Measurements from ENCODE around the gene ERCC6. TPM values are rescaled to one million over a fixed set of nuclear protein-coding genes. Genes with fewer than 3 reads are reported as not detected.

The ERCC6 gene
- total and polyA plus RNA-seq, 4 donors, result 2.8 to 27.2 (median 11.2) TPM

DNA sequence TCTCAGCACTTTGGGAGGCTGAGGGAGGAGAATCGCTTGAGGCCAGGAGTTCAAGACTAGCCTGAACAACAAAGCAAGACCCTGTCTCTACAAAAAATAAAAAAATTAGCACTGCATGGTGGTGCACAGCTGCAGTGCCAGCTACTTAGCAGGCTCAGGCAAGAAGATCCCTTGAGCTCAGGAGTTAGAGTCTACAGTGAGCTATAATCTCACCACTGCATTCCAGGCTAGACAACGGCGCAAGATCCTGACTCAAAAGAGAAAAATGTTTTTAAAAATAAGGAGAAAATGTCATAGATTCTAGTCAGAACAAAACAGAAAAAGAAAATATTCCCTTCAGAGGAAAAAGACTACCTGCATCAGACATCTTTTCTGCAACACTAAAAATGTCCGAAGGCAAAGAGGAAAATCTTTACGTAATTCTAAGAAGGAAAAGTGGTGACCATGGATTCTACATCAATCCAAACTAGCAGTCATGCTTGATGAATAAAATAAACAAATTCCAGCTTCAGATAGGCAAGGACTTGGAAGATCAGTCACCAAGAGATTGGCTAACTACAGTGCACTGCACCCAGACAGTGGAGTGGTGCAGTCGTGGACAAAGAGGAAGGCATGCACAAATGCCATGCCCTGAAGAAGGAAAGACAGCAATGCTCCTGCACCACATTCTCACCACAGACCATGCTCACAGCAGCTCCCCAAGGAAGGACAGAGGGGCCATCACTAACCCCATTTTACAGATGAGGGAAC lies 54.3 kb downstream of the ERCC6 start:
- Histone ChIP-seq H3K9ac (ENCODE audit: insufficient read depth in 1 of 2, low read length in 2 of 2) (no peak overlapping the region), H3K27ac (ENCODE audit: low read depth in 1 of 2, low read length in 1 of 2) (no peak overlapping the region), H3K4me3 (no peak overlapping the region), H3K27me3 (ENCODE audit: control insufficient read depth in 3 of 3, insufficient read depth in 3 of 3, low read length in 2 of 3) (no peaks in the 10 kb centered on the region), H3K9me3 (ENCODE audit: control insufficient read depth in 4 of 4, insufficient read depth in 3 of 4, low read length in 3 of 4) (no peaks in the 10 kb centered on the region), H3K4me1 (ENCODE audit: control insufficient read depth in 5 of 5, insufficient read depth in 5 of 5, low read length in 5 of 5) (no peaks in the 10 kb centered on the region), H3K36me3 (ENCODE audit: control insufficient read depth in 4 of 4, insufficient read depth in 4 of 4, low read length in 4 of 4) (peaks cover 8 to 14% (median 13%) of the 10 kb centered on the region in 4 donors)
- TF ChIP-seq, protein P1, sequence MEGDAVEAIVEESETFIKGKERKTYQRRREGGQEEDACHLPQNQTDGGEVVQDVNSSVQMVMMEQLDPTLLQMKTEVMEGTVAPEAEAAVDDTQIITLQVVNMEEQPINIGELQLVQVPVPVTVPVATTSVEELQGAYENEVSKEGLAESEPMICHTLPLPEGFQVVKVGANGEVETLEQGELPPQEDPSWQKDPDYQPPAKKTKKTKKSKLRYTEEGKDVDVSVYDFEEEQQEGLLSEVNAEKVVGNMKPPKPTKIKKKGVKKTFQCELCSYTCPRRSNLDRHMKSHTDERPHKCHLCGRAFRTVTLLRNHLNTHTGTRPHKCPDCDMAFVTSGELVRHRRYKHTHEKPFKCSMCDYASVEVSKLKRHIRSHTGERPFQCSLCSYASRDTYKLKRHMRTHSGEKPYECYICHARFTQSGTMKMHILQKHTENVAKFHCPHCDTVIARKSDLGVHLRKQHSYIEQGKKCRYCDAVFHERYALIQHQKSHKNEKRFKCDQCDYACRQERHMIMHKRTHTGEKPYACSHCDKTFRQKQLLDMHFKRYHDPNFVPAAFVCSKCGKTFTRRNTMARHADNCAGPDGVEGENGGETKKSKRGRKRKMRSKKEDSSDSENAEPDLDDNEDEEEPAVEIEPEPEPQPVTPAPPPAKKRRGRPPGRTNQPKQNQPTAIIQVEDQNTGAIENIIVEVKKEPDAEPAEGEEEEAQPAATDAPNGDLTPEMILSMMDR (IDR thresholded peaks at IDR 0.05; ENCODE audit: control extremely low read depth, extremely low read depth), result no peak
- 90 to 92% methylated on average over 6 of the region's 6 CpGs for WGBS, 2 donors
- no peak for ATAC-seq (ENCODE audit: insufficient read depth, low FRiP score)
- no peak for DNase-seq

DNA sequence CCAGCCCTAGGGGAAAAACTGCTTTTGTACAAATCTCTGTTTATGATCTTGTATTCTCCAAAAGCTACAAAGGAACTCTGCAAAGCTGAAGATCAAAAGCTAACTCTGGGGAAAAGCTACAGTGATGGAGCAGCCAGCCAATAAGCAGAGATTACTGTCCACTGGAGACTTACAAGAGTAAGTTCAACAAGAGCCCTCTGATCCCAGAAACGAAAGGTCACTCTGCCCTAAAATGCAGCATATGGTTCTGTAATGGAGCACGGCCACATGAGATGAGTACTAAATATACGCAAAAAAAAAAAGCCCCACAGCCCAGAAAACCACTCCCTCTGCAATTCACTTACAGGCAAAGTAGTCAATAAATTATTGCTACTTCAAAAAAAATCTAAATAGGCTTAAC lies 60.1 kb downstream of the ERCC6 start:
- no peak overlapping the region for H3K27ac ChIP-seq (ENCODE audit: low read depth in 1 of 2, low read length in 1 of 2)
- no peak overlapping the region for H3K4me3 ChIP-seq
- 93 to 96% methylated on average over 3 of the region's 3 CpGs for WGBS, 2 donors
- DNase-seq (peak in 1 of 3 donors; percentile 8), ATAC-seq (ENCODE audit: insufficient read depth, low FRiP score) (no peak)
- H3K9me3 ChIP-seq (ENCODE audit: control insufficient read depth in 4 of 4, insufficient read depth in 3 of 4, low read length in 3 of 4), result peaks cover 0 to 3% (median 0%) of the 10 kb centered on the region in 4 donors
- no peak overlapping the region for H3K9ac ChIP-seq (ENCODE audit: insufficient read depth in 1 of 2, low read length in 2 of 2)
- peaks cover 23 to 37% (median 26%) of the 10 kb centered on the region in 4 donors for H3K36me3 ChIP-seq (ENCODE audit: control insufficient read depth in 4 of 4, insufficient read depth in 4 of 4, low read length in 4 of 4)
- no peaks in the 10 kb centered on the region for H3K27me3 ChIP-seq (ENCODE audit: control insufficient read depth in 3 of 3, insufficient read depth in 3 of 3, low read length in 2 of 3)
- TF ChIP-seq, protein P1 (IDR thresholded peaks at IDR 0.05; ENCODE audit: control extremely low read depth, extremely low read depth), result no peak
- no peaks in the 10 kb centered on the region for H3K4me1 ChIP-seq (ENCODE audit: control insufficient read depth in 5 of 5, insufficient read depth in 5 of 5, low read length in 5 of 5)

DNA sequence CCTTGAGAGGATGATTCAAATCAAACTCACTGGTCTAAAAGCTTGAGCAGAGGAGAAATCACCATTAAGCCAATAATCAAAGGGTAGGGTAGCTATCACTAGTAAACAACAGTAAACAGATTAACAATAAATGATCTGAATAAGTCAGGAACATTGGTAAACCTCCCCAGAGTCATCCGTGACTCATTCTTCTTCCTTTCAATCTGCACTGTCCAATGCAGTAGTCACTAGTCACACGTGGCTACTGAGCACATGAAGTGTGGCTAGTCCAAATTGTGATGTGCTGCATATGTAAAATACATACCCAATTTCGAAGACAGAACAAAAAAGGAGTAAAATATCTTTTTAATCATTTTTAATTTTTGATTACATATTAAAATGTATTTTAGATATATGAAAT lies 64.0 kb downstream of the ERCC6 start:
- ATAC-seq (ENCODE audit: insufficient read depth, low FRiP score) (no peak), DNase-seq (no peak)
- H3K27me3 ChIP-seq (ENCODE audit: control insufficient read depth in 3 of 3, insufficient read depth in 3 of 3, low read length in 2 of 3), result no peaks in the 10 kb centered on the region
- TF ChIP-seq, protein P1 (IDR thresholded peaks at IDR 0.05; ENCODE audit: control extremely low read depth, extremely low read depth), result no peak
- 76 to 91% methylated on average over 3 of the region's 3 CpGs for WGBS, 2 donors
- peaks cover 0 to 3% (median 0%) of the 10 kb centered on the region in 4 donors for H3K9me3 ChIP-seq (ENCODE audit: control insufficient read depth in 4 of 4, insufficient read depth in 3 of 4, low read length in 3 of 4)
- H3K9ac ChIP-seq (ENCODE audit: insufficient read depth in 1 of 2, low read length in 2 of 2), result no peak overlapping the region
- H3K4me3 ChIP-seq, result no peak overlapping the region
- H3K36me3 ChIP-seq (ENCODE audit: control insufficient read depth in 4 of 4, insufficient read depth in 4 of 4, low read length in 4 of 4), result peaks cover 18 to 43% (median 29%) of the 10 kb centered on the region in 4 donors
- no peaks in the 10 kb centered on the region for H3K4me1 ChIP-seq (ENCODE audit: control insufficient read depth in 5 of 5, insufficient read depth in 5 of 5, low read length in 5 of 5)
- no peak overlapping the region for H3K27ac ChIP-seq (ENCODE audit: low read depth in 1 of 2, low read length in 1 of 2)

All from lung (tissue), 12 donors.